Measurements from ENCODE around the gene TDO2. TPM values are rescaled to one million over a fixed set of nuclear protein-coding genes. Genes with fewer than 3 reads are reported as not detected.

The TDO2 gene
- total RNA-seq, 2 experiments from 2014 or later = not detected

- intact Hi-C loops (cut with micrococcal nuclease) = no loop called here
- CTCF ChIA-PET = interaction anchor here (0.6 to 2.5 kb wide), 2 partner anchors 9 to 501 kb away, joined by 3 to 20 read pairs; partner anchors contain the start of gene CTSO
- Mint-ChIP-seq H3K9me3 (no peaks in the 10 kb centered on the region), H3K36me3 (ENCODE audit: low read depth) (no peaks in the 10 kb centered on the region), H3K4me3 (no peak overlapping the region), H3K27ac (no peak overlapping the region), H3K4me1 (ENCODE audit: low read depth) (peaks cover 4% of the 10 kb centered on the region), H3K27me3 (ENCODE audit: low read depth) (no peaks in the 10 kb centered on the region)
- no peak for DNase-seq
These were observed 41.0 kb downstream of the TDO2 start for GRCh38 chr4:155944516-155944915.

DNA sequence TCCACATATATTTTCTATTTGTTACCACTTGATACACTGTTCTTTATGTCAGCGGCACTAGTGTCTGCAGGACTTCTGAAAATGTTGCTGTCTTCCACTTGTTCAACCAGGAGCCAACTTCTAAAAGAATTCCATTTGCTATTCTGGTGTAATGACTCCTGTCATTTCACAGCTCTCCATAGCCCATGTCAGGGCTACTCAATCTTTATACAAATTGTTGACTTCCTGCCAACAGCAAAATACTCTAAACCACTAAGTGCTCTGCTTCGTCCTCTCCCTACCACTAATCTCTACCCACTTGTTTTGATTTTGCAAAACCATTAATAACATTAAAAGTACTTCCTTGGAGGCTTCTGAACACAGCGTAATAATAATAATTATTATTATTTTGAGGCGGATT is 43.0 kb downstream of the TDO2 start:
- Mint-ChIP-seq H3K9me3 (no peaks in the 10 kb centered on the region), H3K27me3 (ENCODE audit: low read depth) (no peaks in the 10 kb centered on the region), H3K27ac (no peak overlapping the region), H3K4me1 (ENCODE audit: low read depth) (peaks cover 5% of the 10 kb centered on the region), H3K36me3 (ENCODE audit: low read depth) (no peaks in the 10 kb centered on the region), H3K4me3 (no peak overlapping the region)
- no peak for DNase-seq
- intact Hi-C loops (cut with micrococcal nuclease) = no loop called here
- CTCF ChIA-PET = no interaction called here

DNA sequence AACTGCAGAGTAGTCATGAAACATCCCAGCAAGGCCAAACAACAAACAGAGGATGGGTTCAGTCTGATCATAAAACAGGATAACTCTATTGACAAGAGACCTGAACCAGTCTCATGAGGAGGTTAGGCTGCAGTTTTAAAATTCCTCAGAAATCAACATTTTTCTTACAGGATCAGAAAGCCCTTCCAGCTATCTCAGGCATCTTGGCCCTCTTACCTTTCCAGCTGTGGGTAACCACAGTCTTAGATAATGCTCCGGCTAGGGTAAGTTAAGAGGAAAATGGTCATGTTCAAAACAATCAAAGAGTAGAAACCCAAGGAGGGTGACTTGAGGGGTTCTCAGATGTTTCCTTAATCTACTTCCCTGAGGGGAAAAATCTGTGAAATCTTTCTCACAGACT is 45.0 kb downstream of the TDO2 start:
- CTCF ChIA-PET = interaction anchor here (0.7 kb wide), 1 partner anchor 14 kb away, joined by 3 read pairs; no protein-coding TSS in a partner anchor
- DNase-seq = no peak
- intact Hi-C loops (cut with micrococcal nuclease) = no loop called here
- Mint-ChIP-seq H3K27ac (no peak overlapping the region), H3K4me3 (no peak overlapping the region), H3K4me1 (ENCODE audit: low read depth) (peaks cover 16% of the 10 kb centered on the region), H3K9me3 (no peaks in the 10 kb centered on the region), H3K36me3 (ENCODE audit: low read depth) (no peaks in the 10 kb centered on the region), H3K27me3 (ENCODE audit: low read depth) (no peaks in the 10 kb centered on the region)

- no peaks in the 10 kb centered on the region for H3K27me3 Mint-ChIP-seq (ENCODE audit: low read depth)
- CTCF ChIA-PET = interaction anchor here (0.6 to 0.9 kb wide), 2 partner anchors 141 to 206 kb away, joined by 3 to 4 read pairs; no protein-coding TSS in a partner anchor
- H3K36me3 Mint-ChIP-seq (ENCODE audit: low read depth) = no peaks in the 10 kb centered on the region
- peaks cover 20% of the 10 kb centered on the region for H3K4me1 Mint-ChIP-seq (ENCODE audit: low read depth)
- no peaks in the 10 kb centered on the region for H3K9me3 Mint-ChIP-seq
- no peak for DNase-seq
- intact Hi-C loops (cut with micrococcal nuclease) = loop anchor here (5.0 kb wide), 3 partner anchors 193 to 1143 kb away; partner anchors contain the start of genes GUCY1B1 and PDGFC
- H3K4me3 Mint-ChIP-seq = no peak overlapping the region
- no peak overlapping the region for H3K27ac Mint-ChIP-seq
These were observed 47.0 kb downstream of the TDO2 start for GRCh38 chr4:155950461-155950860.

DNA sequence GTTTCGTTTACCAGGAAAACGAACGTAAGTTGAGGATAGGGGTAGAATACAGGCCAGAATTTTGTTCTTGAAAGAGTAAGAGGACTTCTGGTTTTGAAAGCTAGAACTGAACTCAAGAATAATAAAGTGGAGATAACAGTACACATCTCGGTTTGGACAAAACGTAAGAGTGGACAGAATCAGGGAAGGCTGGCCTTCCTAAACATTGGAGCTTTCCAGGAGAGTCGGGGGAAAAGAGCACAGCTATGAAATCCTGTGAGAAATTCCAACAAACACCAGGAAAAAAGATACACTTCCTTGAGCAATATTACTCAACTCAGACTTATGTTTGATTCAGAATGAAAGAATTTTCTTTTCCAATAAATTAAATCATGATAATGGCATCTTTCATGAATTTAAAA is 49.0 kb downstream of the TDO2 start:
- Mint-ChIP-seq H3K4me1 (ENCODE audit: low read depth) (peaks cover 20% of the 10 kb centered on the region), H3K27ac (no peak overlapping the region), H3K9me3 (no peaks in the 10 kb centered on the region), H3K36me3 (ENCODE audit: low read depth) (no peaks in the 10 kb centered on the region), H3K4me3 (no peak overlapping the region), H3K27me3 (ENCODE audit: low read depth) (peaks cover 2% of the 10 kb centered on the region)
- DNase-seq = no peak
- intact Hi-C loops (cut with micrococcal nuclease) = loop anchor here (5.0 kb wide), 3 partner anchors 195 to 1145 kb away; partner anchors contain the start of genes GUCY1B1 and PDGFC
- CTCF ChIA-PET = interaction anchor here (0.6 to 3.4 kb wide), 8 partner anchors 9 to 1957 kb away, joined by 3 to 21 read pairs (median 4); no protein-coding TSS in a partner anchor

DNA sequence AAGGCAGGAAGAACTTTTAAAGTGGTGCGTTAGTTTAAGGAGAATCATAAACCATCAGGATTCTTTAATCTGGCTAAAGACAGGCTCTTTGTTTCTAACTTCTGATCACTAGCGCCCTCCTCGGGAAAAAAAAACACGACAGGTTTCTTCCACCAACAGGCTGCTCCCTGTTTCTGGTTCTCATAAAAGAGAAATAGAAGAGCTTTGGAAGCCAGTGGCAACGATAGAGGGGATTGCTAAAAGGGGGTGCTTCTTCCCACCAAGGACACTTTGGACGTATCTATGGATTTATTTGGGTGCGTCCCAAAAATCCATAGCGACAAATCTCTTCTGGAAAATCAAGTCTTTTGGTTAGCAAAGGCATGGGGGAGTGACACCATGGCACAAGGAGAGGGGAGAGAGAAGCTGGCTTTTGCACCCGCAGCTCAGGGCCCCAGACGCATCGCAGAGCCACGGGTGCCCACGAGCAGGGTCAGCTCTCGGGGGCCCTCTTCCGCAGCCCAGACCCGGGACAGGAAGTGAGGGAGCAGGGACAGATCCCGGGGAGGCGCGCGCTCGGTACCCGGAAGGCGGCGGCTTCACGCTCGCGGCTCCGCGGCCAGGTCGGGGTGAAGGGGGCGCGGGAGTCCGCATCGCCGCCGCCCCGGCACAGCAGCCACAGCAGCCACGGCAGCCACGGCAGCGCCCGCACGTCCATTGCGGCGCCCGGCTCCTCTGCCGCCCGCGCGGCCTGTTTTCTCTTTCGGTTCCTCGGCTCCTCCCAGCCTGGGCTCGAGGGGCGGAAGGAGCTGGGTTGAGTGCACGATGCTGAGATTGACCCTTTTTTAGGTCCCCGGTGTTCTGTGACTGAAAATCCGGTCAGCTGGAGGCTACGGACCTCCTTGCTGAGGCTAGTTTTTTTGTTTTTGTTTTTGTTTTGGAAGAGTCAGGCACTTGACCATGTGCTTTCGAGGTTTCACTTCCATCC is 49.9 kb downstream of the TDO2 start, which contains the start of gene CTSO:
CTSO (minus strand) TSS at position 716 of the 967 bp plus-strand sequence; CDS start at position 697, 19 bp downstream.
- Mint-ChIP-seq H3K27ac (peak within 1 kb of the TSS; percentile 98), H3K36me3 (ENCODE audit: low read depth) (no peaks in the 10 kb centered on the region), H3K9me3 (no peaks in the 10 kb centered on the region), H3K4me1 (ENCODE audit: low read depth) (peaks cover 18% of the 10 kb centered on the region), H3K27me3 (ENCODE audit: low read depth) (peaks cover 4% of the 10 kb centered on the region), H3K4me3 (peak within 1 kb of the TSS; percentile 95)
- peak; percentile 78 for DNase-seq
- intact Hi-C loops (cut with micrococcal nuclease) = loop anchor here (1.0 to 5.0 kb wide), 7 partner anchors 144 to 1403 kb away; partner anchors contain the start of genes GUCY1B1, MAP9, PDGFC and PLRG1
- CTCF ChIA-PET = interaction anchor here (0.6 to 3.4 kb wide), 17 partner anchors 8 to 1956 kb away, joined by 3 to 21 read pairs (median 3); no protein-coding TSS in a partner anchor

- no peak for DNase-seq
These were observed 50.7 kb downstream of the TDO2 start for GRCh38 chr4:155954118-155954685.

GRCh38 chr4:155954939-155955338 is 51.4 kb downstream of the TDO2 start:
- Mint-ChIP-seq H3K36me3 (ENCODE audit: low read depth) (no peaks in the 10 kb centered on the region), H3K4me1 (ENCODE audit: low read depth) (peaks cover 15% of the 10 kb centered on the region), H3K27ac (no peak overlapping the region), H3K9me3 (no peaks in the 10 kb centered on the region), H3K27me3 (ENCODE audit: low read depth) (peaks cover 8% of the 10 kb centered on the region), H3K4me3 (no peak overlapping the region)
- CTCF ChIA-PET = interaction anchor here (3.4 kb wide), 1 partner anchor 144 kb away, joined by 21 read pairs; no protein-coding TSS in a partner anchor
- intact Hi-C loops (cut with micrococcal nuclease) = loop anchor here (5.0 kb wide), 3 partner anchors 198 to 1148 kb away; partner anchors contain the start of genes GUCY1B1 and PDGFC
- no peak for DNase-seq

More at GRCh38 chr4:155954118-155954685, 50.7 kb downstream of the TDO2 start:
- intact Hi-C loops (cut with micrococcal nuclease) = loop anchor here (5.0 kb wide), 3 partner anchors 197 to 1147 kb away; partner anchors contain the start of genes GUCY1B1 and PDGFC
- Mint-ChIP-seq H3K27ac (peak overlapping the region; percentile 98), H3K9me3 (no peaks in the 10 kb centered on the region), H3K36me3 (ENCODE audit: low read depth) (no peaks in the 10 kb centered on the region), H3K27me3 (ENCODE audit: low read depth) (peaks cover 8% of the 10 kb centered on the region), H3K4me1 (ENCODE audit: low read depth) (peaks cover 15% of the 10 kb centered on the region), H3K4me3 (peak overlapping the region; percentile 95)
- CTCF ChIA-PET = interaction anchor here (0.8 to 3.4 kb wide), 4 partner anchors 144 to 1091 kb away, joined by 3 to 21 read pairs (median 4); no protein-coding TSS in a partner anchor

- CTCF ChIA-PET = interaction anchor here (0.6 kb wide), 1 partner anchor 1315 kb away, joined by 4 read pairs; no protein-coding TSS in a partner anchor
- Mint-ChIP-seq H3K4me1 (ENCODE audit: low read depth) (peaks cover 15% of the 10 kb centered on the region), H3K4me3 (no peak overlapping the region), H3K27me3 (ENCODE audit: low read depth) (peaks cover 10% of the 10 kb centered on the region), H3K36me3 (ENCODE audit: low read depth) (no peaks in the 10 kb centered on the region), H3K27ac (no peak overlapping the region), H3K9me3 (no peaks in the 10 kb centered on the region)
- no peak for DNase-seq
- intact Hi-C loops (cut with micrococcal nuclease) = no loop called here
These were observed 53.0 kb downstream of the TDO2 start for GRCh38 chr4:155956461-155956860.

DNA sequence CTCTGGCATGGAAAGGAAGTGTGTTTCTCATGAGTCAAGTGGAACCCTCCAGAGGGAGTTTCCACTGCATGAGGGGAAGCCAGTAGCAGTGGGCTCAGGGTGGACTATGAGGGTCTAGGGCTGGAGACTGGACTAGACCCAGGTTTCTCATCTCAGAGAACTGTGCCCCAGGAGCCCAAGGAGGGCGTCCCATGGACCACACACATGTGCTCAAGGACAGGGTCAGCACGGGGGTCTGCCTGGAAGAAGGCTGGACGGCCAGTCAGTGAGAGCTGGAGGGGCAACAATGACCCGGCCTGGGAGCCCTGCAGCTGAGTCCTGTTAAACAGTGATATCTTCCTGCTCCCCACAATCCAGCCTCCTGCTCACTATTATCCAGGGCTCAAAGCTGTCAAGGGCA is 55.9 kb downstream of the TDO2 start:
- Mint-ChIP-seq H3K27ac (no peak overlapping the region), H3K36me3 (ENCODE audit: low read depth) (no peaks in the 10 kb centered on the region), H3K4me3 (no peak overlapping the region), H3K27me3 (ENCODE audit: low read depth) (peaks cover 10% of the 10 kb centered on the region), H3K4me1 (ENCODE audit: low read depth) (peaks cover 7% of the 10 kb centered on the region), H3K9me3 (no peaks in the 10 kb centered on the region)
- CTCF ChIA-PET = no interaction called here
- DNase-seq = no peak
- intact Hi-C loops (cut with micrococcal nuclease) = no loop called here

DNA sequence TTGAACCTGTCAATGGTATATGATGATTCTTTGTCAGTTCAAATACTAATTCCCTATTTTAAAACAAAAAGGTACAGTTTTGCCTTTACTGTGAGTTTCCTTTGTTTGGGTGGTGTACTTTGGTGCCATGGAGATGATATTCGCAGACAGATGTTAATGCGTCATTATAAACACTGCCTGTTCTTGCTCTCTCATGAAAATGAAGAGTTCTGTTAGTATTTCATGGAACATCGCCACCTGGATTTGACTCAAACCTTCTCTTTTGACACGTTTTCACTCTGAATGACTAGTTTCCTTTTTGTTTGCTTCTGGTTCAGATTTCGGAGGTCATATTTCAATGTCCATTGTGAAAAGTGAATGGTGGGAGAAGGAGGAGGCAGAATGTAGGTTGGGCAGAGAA is 57.0 kb downstream of the TDO2 start:
- H3K27ac Mint-ChIP-seq = no peak overlapping the region

GRCh38 chr4:155961575-155961974 is 58.1 kb downstream of the TDO2 start:
- no peaks in the 10 kb centered on the region for H3K9me3 Mint-ChIP-seq
- CTCF ChIA-PET = interaction anchor here (1.8 kb wide), 1 partner anchor 8 kb away, joined by 7 read pairs; the partner anchor contains the start of gene CTSO
- no peaks in the 10 kb centered on the region for H3K36me3 Mint-ChIP-seq (ENCODE audit: low read depth)
- peaks cover 6% of the 10 kb centered on the region for H3K4me1 Mint-ChIP-seq (ENCODE audit: low read depth)
- intact Hi-C loops (cut with micrococcal nuclease) = no loop called here
- H3K4me3 Mint-ChIP-seq = no peak overlapping the region
- no peak overlapping the region for H3K27ac Mint-ChIP-seq
- peaks cover 12% of the 10 kb centered on the region for H3K27me3 Mint-ChIP-seq (ENCODE audit: low read depth)
- DNase-seq = no peak

More for the DNA sequence above, 57.0 kb downstream of the TDO2 start:
- no peak for DNase-seq
- H3K27me3 Mint-ChIP-seq (ENCODE audit: low read depth) = peaks cover 10% of the 10 kb centered on the region
- no peak overlapping the region for H3K4me3 Mint-ChIP-seq
- peaks cover 6% of the 10 kb centered on the region for H3K4me1 Mint-ChIP-seq (ENCODE audit: low read depth)
- CTCF ChIA-PET = no interaction called here
- intact Hi-C loops (cut with micrococcal nuclease) = no loop called here
- no peaks in the 10 kb centered on the region for H3K9me3 Mint-ChIP-seq
- H3K36me3 Mint-ChIP-seq (ENCODE audit: low read depth) = no peaks in the 10 kb centered on the region
